HG03066 (cell line): ENCODE measurements around the gene PAX3.

Experiments
- ATAC-seq: cut with Tn5 transposase; IDR thresholded peaks from one replicate; pipeline ENCODE4 v1.9.1; 2021; ENCODE audit warnings: low read depth; ENCODE audit not compliant: unreplicated experiment

Gene PAX3

DNA sequence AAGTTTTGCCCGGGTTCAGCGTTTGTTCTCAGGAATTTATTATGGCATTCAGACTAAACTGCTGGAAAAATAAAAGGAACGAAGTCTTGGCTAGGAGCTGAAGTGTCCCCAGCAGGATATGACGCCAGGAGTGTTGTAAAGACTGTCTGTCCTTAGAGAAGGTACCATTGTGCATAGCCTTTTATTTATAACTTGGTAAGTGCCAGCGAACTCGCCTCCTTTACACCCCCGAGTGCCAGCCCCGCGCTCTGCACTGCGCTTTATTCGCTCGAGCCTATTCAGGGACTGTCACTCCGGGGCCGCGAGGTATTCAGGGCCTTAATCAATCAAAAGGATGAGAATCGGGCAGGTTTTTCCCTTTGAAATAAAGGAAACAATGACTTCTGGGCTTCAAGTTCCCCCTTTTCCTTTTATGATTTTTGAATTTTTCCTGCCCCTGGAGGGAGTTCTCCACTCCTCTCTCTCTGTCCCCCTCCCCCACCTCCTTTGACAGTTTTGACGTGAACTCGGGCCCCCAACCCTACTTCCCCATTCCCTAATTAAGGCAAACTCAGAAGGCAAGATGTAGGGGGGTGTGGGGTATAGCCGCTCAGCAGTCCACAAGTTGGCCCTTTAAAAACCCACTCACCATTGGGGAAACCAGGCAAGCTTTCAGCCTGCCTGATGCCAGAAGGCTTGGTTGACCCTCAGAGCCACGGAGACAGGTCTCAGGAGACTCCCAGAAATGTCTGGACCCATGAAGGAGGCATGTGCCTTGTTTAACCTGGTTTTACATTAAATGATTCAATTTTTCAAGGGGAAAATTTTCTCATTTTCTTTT is 1.3 kb upstream of the PAX3 start:
- ATAC-seq = no peak

DNA sequence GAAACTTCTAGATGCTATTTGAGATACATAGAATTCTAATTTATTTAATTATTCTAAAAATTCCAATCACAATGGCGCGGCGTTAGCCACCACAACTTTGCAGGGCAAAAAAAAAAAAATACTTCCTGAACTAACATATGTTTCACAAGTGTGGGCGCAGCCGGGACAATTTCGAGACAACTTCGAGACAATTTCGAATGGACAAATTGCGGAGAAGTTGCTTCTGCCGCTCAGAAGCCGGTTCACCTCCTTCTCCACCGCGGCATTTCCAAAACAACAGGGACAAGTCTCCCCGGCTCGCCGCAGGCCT is 842 bp downstream of the PAX3 start:
- ATAC-seq = no peak

DNA sequence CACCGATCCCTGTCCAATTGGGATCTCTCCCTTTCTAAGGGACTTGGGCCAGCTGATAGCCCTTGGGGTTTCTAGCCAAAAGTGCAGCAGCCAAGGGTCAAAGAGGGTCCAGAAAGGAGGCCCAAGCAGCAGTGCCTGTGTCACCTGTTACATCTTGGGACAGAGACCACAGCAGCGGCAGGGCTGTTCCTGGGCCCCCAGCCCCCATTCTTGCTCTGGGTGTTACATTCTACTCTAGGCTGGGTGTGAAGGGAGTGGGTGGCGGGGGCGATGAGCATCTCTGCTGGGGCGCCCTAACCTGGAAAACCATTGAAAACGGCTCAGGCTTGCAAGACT is 1.2 kb downstream of the PAX3 start:
- ATAC-seq = no peak

DNA sequence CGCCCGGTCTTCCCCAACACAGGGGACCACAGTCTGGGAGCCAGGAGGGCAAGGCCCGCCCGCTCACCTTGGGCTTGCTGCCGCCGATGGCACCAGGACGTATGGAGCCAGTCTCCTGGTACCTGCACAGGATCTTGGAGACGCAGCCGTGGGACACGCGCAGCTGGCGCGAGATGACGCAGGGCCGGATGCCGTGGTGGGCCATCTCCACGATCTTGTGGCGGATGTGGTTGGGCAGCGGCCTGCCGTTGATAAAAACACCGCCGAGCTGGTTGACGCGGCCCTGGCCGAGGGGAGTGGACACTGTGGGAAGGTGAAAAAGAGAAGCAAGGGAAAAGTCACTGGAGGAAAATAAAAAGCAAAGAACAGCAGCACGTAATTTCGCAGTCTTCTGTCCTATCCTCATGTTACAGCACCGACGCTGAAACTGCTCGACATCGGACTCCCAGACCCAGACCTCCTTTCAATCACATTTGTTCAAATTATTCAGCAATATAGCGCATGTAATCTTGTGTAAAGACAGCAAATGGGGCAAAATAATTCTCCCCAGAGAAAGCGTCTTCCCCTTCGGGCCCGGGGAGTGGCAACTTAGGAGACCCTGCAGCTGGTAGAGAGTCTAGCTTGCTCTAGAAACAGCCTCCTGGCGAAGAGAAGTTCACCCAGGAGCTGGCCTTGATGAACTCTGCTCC is 1.7 kb downstream of the PAX3 start:
- ATAC-seq = no peak

DNA sequence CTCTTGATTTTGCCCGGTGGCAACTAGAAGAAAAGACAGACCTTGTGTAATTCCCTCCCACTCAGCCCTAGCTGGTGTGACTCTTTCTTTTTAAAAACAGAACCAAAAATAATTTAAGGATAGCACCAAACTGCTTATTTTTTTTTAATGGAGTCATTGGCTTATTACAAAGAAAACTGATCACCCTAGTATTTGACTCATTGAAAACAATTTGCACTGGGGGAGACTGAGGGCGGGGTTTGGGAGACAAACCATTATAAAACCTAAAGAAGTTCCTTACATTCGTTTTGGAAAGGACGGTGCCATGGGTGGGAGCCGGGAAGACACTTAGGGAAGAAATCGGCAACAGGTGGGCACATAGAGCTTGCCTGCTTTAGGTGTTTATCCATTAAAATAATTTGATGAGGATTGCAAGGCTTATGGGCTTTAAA is 2.5 kb downstream of the PAX3 start:
- ATAC-seq = no peak

DNA sequence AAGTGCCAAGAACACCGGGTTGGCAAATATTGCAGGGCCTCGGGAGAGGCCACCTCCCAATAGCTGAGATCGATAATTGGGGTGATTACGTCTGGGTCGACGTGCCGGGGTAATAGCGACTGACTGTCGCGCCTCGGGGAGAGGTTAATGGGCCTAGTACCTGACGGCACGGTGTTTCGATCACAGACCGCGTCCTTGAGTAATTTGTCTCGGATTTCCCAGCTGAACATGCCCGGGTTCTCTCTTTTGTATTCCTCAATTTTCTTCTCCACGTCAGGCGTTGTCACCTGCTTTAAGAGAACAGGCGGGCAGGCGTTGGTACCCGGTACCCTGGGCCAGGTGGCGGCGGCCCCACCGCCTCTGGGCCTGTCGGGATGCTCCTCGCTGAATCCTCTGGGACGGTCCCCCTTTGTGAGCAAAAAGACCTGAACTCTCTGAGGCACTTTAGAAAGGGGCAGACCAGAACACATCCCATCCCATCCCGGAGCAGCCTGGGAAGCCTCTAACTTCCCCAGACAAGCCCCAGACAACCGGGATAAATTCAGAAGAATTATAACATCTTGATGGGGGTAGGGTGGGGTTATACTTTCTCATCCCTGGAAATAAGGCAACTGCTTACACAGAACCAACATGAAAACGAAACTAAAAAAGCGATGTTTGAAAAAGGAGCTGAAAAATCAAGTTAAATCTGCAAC is 3.3 kb downstream of the PAX3 start:
- ATAC-seq = no peak

DNA sequence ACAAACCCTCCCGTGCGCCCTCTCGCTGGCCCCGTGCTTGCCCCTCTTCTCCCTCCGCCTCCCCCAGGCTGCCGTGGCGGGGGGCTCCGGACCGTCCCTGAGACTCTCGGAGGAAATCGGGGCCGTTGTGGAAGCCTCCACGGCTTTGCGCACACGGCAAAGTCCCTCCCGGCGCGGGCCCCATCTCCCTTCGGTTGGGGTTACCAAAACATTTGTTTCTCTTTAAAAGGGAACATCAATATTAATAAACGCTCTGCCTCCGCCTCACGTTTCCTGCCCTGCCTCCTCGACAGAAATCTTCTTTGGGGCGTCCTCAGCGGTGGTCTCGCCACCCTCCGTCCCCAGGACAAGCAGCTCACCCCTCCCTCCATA is 3.8 kb downstream of the PAX3 start:
- no peak for ATAC-seq

DNA sequence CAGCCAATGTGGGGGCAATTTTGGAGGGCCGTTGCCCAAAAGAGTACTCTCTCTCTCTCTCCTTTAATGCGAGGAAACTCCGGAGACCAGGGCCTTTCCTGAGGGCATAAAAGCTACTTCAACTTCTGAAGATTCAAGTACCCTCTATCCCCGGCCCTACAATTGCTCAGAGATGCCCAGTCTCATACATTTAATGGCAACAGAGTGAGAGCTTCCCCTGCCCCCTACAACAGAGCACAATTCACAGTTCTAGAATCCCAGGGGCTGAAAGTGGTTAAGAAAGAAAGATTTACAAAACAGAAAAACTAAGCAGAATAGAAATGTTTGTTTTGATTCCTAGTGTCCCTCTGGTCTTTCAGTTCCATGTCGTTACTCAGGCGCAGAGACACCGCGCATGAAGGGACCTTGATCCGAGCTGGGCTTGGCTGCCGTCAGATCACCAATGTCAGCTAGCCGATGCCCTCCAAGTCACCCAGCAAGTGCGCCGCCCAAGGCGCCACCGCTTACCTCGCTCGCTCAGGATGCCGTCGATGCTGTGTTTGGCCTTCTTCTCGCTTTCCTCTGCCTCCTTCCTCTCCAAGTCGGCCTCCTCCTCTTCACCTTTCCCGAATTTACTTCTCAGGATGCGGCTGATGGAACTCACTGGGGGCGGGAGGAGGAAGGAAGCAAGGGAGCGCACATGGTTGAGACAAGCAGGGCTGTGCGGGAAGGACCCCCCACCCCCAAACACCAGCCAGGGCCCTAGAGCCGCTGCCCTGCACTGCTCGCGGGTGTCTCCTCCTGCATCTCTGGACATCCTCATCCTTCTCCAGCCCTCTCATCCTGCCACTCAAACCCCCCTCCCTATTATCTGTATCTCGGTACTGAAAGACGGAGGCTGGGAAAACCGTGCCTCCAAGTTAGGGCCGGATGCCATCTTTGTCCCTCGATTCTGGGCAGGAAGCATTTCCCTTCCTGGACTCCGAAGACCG is 4.9 kb downstream of the PAX3 start:
- no peak for ATAC-seq

DNA sequence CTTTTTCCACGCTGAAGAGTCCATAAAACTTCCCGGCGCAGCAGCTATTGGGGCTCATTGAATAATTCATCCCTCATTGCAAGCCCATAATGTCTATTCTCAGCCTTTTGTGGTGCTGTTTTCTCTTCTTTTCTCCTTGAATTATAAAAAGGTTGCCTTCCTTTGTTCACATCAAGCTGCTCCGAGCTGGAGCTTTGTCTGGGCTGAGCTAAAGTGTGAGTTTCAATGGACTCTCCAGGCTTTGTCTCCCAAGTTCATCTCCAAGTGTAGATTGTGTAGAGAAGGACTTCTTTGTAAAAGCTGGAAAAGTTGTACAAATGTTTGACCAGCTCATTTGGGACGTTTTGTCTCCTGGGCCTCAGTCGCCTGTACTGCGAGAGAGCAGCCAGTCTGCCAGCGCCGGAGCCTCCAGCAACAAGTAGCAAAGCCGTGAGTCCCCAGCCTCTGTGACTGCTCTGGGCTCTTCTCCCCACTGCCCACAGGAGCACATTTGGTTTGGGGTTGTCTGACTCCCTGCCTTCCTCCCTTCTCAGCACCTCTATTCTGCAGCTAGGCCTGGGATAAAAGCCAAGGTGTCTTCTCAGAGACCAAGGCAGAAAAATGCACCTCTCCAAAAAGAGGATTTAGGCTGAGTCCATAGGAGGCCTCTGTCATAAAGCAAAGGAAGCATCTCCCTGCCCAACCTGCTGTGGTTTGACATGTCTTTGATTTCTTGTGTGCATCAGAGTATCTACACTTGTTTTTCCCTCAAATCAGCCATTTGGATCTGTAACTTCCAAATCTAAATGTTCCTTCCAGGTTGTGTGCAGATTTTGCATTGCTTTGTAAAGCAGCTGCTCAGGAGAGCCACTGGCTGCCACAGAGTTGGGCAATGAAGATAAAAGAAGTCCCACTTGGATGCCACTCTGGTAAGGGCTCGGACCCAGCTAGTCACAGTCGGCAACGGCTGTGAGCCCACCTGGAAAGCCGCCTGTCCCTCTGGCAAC is 6.4 kb downstream of the PAX3 start:
- no peak for ATAC-seq

DNA sequence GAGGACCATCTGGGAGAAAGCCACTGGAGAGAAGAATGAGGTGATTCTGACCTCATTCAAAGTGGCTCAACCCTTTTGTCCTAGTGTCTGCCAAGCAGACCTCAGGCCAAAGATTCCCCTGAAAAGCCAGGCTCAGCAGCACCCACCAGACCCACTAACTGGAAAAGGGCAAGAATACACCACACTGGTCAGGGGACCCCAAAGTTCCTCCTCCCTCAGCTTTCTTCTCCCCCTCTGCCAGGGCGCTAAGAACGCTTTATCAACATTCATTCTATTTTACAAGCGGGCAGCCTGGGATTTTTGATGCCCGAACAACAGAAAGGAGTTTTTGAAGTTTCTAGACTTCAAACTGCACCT is 7.3 kb downstream of the PAX3 start:
- ATAC-seq = no peak

DNA sequence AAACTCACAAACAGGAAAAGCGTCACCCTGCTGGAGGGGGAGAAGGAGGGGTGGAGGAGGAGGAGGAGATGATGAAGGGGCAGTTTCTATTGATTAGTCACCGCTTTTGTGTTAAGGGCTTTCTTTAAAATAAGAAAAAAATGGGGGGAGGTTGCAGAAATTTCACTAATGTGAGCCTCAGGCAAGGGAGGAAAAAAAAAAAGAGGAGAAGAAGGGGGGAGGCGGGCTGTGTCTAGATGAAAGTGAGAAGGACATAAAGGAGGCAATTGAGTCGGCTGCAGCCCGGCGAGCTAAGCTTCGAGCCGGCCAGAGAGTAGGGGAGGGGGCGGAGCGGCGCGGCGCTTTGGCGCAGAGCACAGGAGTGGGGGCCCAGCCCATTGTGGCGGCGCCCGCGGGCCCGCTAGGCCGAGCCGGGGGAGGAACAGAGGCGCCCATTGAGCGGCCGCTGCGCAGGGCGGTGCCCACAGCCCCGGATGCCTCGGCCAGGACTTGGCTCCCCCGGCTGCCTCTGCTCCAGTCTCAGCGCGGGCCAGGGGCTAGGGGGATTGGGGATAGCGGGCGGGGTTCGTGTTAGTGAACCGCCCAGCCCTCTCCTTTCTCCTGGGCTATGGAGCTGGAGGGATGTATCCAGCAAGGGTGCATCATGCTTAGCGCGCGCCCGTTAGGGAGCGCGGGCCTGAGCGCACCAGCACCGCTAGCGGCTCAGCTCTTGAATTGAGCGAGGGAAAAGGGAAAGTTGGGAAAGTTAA is 7.9 kb downstream of the PAX3 start:
- no peak for ATAC-seq

DNA sequence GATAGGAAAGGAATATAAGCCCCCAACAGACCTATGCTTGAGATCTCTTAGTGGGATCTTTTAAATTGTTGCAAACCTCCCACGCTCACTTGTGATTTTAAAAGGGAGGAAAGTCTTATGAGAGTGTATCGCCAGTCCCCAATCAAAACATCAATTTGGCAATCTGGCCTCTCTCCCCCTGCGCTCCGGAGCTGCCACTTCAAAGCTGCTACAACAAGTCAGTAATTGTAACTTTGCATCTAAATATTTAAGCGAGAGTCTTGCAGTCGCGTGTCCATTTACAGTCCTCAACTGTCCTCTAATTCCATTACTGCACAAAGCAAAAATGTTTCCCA is 8.4 kb downstream of the PAX3 start:
- no peak for ATAC-seq

DNA sequence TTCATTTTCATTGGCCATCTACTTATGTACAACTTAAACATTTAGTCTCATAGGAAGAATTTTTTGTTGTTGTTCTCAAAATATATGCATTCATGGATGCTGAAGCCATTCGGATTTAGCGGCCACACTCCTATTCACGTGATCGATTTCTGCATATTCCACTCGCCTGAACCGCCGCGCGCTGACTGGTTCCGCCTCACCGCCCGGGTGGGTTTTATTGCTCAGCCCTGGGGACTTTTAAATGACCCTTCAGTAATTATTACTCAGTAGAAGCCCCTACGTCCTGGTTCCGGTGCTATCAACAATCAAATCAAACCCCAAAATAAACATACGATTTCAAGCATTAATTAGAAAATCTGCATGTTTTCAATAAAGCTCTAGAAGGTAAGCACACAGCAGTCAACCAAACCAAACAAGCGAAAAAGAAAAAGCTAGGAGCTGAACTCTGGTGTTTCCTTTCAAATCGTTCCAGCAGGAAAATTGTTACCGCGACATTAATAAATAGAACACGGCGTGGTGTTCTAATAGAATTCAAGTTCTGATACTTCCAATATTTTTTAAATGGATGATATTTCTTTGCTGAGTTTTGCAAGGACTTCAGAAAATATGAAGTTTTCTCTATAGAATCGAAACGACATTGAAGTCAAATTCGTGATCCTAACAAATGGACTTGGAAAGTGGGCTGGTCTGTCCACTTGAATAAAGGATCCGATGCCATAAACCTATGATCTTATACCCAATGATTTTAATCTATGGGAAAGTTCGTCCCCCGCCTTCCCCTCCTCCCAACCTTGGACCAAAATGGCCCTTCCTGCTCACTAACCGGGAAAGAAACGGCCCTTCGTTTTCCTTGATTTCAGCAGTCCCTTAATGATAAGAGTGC is 9.3 kb downstream of the PAX3 start:
- ATAC-seq = no peak

DNA sequence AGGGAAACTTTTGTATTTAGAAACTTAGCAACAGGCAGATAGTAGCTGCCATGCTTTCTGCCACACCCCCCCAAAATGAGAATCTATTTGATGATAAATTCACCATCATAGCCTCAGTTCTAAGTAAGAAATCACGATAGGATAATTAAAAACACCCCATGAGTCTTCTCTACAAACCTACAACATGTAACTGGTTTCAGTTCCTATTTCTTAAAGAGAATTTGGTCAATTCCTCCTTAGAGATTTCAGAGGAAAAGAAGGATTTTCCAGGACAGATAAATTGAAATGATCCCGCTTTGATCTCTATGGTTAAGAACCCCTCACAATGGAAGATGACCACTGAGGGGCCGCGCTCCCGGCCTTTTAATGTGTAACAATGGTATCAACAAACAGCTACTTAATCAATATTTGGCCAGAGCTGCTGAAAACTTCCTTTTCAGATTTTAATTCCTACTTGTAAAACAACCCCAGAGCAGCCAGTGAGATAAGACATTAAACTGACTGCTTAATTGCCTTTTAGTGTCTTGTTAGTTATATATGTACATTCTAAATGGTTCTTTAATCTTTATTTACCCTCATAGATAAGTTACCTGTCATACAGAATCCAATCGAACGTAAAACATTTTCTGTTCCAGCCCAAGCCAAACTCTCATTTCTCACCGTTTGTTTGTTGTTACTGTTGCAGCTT is 10.1 kb downstream of the PAX3 start:
- no peak for ATAC-seq

DNA sequence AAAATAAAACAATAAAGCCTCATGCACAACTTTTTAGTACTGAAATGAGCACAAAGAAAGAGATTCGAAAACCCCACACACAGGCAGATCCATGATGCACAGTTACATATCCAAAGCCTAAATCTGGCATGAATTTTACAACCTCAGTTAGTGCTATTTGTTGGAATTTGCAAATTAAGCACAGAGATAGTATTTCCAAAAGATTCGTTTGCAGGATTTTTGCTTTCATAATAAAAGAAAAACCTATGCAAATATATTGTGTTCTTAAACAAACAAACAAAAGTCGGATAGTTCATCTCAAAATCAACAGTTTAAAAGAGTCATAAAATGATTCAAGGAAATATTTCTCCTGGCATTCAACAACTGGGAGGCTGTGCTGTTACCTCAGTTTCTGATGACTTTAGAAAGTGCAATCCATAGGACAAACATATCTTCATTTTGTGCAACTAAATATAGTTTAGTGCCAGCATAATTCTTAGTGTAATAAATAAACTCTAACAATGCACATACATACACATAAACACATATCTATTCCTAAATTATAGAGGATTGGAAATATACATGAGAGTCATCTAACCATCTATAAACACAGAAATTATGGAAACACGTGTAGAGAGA is 10.8 kb downstream of the PAX3 start:
- no peak for ATAC-seq

DNA sequence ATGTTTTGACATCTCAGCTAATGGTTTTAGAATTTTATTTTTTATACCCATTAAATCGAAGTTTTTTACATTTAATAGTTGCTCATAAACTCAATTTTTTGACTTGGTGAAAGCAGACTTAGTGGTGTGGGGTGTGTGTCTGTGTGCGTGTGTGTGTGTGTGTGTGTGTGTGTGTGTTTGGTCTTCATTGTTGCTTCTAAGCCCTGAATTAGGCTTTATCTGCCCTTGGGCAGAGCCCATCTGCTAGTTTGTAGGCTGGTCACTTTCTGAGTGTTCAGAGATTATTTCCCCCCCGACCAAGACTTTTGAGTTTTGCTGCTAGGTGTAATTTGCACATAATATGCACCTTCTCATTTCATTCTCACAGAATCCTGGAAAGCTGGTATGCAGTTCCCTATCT is 14.3 kb downstream of the PAX3 start:
- no peak for ATAC-seq

DNA sequence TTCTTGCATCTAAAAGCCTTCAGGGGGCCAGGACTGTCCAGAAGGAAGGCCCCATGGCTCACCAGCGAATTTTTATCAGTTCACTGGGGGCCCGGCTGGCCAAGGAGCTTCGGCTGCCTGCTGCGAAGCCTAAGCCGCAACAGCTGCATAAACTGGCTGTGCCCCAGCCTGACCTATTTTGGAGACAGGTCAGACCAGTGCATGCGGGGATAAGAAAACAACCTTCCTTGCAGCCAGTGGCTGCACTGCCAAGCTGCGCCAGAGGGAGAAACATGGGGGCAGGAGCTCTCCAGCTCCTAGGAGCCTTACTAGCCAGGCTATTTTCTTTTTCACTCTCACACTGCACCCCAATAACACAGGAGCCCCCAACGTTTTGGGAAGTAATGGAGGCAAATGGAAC is 15.2 kb downstream of the PAX3 start:
- ATAC-seq = no peak
